ENCODE data around the gene WDR47. TPM values are rescaled to one million over a fixed set of nuclear protein-coding genes. Genes with fewer than 3 reads are reported as not detected.

Gene WDR47
- total RNA-seq, 1 experiment from 2014 or later, result 9.3 TPM

GRCh38 chr1:109011335-109011734 is 30.6 kb downstream of the WDR47 start:
- Histone ChIP-seq H3K27me3 (ENCODE audit: insufficient read depth, low read length) (no peaks in the 10 kb centered on the region), H3K4me1 (ENCODE audit: control insufficient read depth in 1 of 2, insufficient read depth in 2 of 2, low read length in 2 of 2) (no peaks in the 10 kb centered on the region), H3K9me3 (ENCODE audit: control insufficient read depth in 1 of 2, insufficient read depth in 1 of 2, low read depth in 1 of 2, low read length in 2 of 2) (no peaks in the 10 kb centered on the region), H3K9me2 (ENCODE audit: insufficient read depth) (no peaks in the 10 kb centered on the region), H3K36me3 (ENCODE audit: control insufficient read depth in 1 of 2, insufficient read depth in 2 of 2, low read length in 2 of 2) (peaks cover 0 to 2% of the 10 kb centered on the region in 2 experiments; a peak in 1 of 4 replicates), H2AFZ (ENCODE audit: low read depth, low read length, poor library complexity, severe bottlenecking) (no peak overlapping the region), H3K4me3 (replicated peaks in 1 of 2; ENCODE audit: low read depth in 1 of 2, low read length in 2 of 2) (no peak overlapping the region), H3K79me2 (ENCODE audit: insufficient read depth, low read length) (no peaks in the 10 kb centered on the region), H3K4me2 (ENCODE audit: low read length) (no peak overlapping the region), H3K9ac (ENCODE audit: low read length) (no peak overlapping the region), H4K20me1 (ENCODE audit: insufficient read depth) (no peaks in the 10 kb centered on the region), H3K27ac (ENCODE audit: low read depth, low read length) (no peak overlapping the region)
- ChIA-PET CTCF (no interaction called here), POLR2A (no interaction called here), RAD21 (ENCODE audit: low non-redundant PET in 1 of 2, low total read pairs in 2 of 2, uncharacterized antibody in 2 of 2, unreplicated experiment in 2 of 2) (no interaction called here)
- BruUV-seq (replicated peaks), result no TSS peak
- no peak for DNase-seq (ENCODE audit: low read depth, low spot score)
- no peak for ATAC-seq
- TF ChIP-seq ZFX (IDR thresholded peaks at IDR 0.05), result no peak
- TF ChIP-seq ATF3 (IDR thresholded peaks at IDR 0.05), result no peak
- no peak for TF ChIP-seq POLR2AphosphoS5 (IDR thresholded peaks at IDR 0.05; ENCODE audit: low read depth, low read length)
- no peak for TF ChIP-seq SRF (IDR thresholded peaks at IDR 0.05; ENCODE audit: low read depth)
- TF ChIP-seq ELF1 (IDR thresholded peaks at IDR 0.05; ENCODE audit: borderline replicate concordance, low read depth), result no peak
- no peak for TF ChIP-seq EZH2phosphoT487 (IDR thresholded peaks at IDR 0.05; ENCODE audit: borderline replicate concordance)
- TF ChIP-seq, protein P1, sequence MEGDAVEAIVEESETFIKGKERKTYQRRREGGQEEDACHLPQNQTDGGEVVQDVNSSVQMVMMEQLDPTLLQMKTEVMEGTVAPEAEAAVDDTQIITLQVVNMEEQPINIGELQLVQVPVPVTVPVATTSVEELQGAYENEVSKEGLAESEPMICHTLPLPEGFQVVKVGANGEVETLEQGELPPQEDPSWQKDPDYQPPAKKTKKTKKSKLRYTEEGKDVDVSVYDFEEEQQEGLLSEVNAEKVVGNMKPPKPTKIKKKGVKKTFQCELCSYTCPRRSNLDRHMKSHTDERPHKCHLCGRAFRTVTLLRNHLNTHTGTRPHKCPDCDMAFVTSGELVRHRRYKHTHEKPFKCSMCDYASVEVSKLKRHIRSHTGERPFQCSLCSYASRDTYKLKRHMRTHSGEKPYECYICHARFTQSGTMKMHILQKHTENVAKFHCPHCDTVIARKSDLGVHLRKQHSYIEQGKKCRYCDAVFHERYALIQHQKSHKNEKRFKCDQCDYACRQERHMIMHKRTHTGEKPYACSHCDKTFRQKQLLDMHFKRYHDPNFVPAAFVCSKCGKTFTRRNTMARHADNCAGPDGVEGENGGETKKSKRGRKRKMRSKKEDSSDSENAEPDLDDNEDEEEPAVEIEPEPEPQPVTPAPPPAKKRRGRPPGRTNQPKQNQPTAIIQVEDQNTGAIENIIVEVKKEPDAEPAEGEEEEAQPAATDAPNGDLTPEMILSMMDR (IDR thresholded peaks at IDR 0.05 in 2 of 3, conservative IDR thresholded peaks at IDR 0.05 in 1 of 3; ENCODE audit: borderline replicate concordance in 1 of 3, insufficient read depth in 1 of 3, low read depth in 2 of 3, low read length in 2 of 3), result no peak
- no peak for TF ChIP-seq SIN3A (IDR thresholded peaks at IDR 0.05; ENCODE audit: low read depth)
- no peak for TF ChIP-seq EGR1 (IDR thresholded peaks at IDR 0.05; ENCODE audit: low read depth)
- TF ChIP-seq RAD21 (IDR thresholded peaks at IDR 0.05; ENCODE audit: low read depth), result no peak
- intact Hi-C loops (cut with micrococcal nuclease), result no loop called here
